ENCODE measurements around the gene LETMD1.
"Not testable (repeated sequence)": the region's sequence is repeated elsewhere in the genome, so short reads cannot be mapped to it uniquely, and the experiment has no call there.

Gene LETMD1, protein sequence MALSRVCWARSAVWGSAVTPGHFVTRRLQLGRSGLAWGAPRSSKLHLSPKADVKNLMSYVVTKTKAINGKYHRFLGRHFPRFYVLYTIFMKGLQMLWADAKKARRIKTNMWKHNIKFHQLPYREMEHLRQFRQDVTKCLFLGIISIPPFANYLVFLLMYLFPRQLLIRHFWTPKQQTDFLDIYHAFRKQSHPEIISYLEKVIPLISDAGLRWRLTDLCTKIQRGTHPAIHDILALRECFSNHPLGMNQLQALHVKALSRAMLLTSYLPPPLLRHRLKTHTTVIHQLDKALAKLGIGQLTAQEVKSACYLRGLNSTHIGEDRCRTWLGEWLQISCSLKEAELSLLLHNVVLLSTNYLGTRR

DNA sequence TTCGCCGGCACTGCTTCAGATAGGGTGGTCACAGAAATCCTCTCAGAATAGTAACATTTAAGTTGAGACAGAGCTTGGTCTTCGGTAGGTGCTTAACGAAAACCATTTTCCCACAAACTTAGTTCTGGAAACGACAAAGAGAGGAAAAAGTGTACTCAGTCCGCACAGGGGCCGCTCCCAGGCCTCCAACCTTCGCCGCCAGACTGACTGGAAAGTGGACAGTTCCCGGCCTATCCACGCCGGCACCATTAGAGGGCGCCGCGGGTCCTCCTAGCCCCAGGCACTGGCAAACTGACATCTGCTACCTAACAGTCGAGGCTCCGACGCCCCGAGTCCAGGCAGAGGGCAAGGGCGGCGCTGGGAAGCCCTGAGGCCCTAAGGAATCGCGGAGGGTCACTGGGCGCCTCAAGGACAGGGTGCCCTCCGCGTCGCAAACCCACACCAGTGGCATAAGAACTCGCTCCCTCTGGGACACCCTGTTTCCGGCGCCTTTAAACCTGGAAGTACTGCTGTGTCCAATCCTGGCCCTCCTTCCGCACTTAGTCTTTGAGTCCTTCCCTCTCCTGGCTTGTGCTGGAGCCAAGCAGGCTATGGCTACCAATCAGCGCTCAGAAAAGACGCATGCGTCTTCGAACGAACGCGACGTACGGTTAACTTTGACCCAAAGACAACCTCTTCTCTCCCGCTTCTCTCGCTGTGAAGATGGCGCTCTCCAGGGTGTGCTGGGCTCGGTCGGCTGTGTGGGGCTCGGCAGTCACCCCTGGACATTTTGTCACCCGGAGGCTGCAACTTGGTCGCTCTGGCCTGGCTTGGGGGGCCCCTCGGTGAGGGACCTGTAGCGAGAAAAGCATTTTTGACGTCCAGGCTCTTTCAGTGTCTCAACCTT is at the start of gene LETMD1:
Gene LETMD1 (plus strand): TSS at position 673 of the 886 bp plus-strand sequence. CDS start 30 bp downstream, at position 703.
- DNase-seq: peak; percentile 95

DNA sequence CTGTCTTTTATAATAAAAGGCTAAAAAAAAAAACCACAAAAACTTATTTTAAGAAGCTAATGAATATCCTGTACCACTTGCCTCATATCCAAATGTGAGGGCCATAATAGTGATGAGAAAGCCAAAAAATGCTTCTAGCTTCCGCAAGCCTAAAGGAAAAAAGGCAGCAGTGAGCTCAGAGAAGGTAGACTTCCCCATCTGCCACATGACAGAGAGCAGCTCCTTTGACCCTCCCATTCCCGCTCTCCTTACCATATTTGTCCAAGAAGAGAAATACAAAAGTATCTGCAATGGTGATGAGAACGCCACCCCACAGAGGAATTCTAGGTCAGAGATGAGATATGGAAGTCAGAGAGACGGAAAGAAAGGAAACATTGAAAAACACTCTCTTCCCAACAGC is 49.0 kb upstream of the LETMD1 start:
- no peak for DNase-seq

DNA sequence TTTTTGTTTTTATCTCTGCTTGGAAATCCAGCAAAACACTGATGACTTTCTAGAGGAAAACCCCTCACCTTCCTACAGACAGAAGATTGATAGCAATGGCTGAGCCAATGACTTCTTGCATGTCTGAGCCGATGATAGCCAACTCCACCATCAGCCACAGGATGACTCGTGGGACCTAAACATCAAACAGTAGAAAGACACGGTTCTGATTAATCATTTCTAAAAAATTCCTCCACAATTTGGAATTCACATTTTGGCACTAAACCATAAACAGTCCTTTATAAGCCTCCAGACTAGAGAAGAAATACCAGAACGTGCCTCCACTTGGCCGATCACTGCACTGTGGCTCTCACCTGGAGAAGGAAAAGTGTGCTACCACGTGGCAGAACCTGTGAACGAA is 47.9 kb upstream of the LETMD1 start:
- no peak for DNase-seq

DNA sequence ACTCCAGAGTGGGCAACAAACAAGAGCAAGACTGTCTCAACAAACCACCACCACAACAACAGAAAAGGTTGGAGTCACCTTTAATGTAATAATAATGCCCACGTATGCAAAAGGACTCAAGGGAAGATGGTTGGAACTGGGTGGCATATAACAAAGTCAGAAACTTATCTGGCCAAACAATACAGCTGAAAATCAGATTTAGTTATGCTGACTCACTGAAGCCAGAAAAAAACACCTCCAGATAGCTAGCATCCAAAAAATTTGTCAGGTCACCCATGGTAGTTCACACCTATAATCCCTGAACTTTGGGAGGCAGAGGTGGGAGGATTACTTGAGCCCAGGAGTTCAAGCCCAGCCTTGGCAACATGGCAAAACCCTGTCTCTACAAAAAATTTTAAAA is 46.3 kb upstream of the LETMD1 start:
- no peak for DNase-seq

DNA sequence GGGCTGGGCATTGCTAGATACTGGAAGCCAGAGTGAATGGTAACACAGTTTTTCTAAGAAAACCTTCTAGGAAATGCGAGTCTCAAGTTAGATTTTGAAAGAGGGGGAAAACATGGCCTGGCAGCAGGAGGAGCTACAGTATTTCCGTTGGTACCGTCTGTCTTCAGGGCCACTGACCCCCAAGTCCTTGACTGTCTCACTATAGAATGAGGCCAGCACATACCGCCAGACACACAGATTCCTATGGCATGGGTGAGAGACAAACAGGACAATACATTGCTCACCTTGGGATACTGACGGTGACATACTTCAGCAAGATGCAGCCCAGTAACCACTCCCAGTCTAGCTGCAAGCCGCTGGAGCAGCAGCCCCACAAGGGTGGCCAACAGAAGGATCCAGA is 43.6 kb upstream of the LETMD1 start:
- no peak for DNase-seq

DNA sequence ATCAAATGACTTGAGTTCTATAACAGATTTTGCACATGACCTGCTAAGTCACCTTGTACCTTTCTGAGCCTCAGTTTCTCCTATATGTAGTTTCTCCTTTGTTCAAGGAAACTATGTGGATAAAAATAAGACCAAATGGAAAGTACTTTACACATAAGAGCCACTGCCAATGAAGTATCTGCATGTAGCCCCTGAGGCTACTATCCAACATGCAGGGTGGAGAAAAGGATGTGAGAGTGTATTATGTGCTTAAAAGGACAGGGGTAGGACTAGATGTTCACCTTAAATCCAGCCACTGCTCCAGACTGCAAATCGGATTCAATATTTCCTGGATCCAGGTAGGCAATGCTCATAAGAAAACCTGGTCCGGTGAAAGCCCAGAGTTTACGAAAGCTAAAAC is 43.1 kb upstream of the LETMD1 start:
- no peak for DNase-seq

DNA sequence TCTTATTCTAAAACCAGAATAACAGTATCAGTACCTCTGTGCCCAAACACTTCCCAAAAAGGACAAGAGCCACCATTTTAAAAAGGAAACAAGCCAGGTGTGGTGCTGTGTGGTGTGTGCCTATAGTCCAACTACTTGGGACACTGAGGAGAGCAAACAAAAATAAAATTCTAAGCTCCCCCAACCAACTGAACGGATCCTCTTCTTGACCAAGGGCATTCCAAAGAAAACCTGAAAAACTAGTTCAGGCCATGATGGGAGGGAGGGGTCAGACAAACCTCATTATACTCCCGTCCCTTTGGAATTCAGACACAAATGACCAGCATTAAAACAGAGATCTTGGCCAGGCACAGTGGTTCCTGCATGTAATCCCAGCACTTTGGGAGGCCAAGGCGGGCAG is 42.5 kb upstream of the LETMD1 start:
- DNase-seq: no peak

DNA sequence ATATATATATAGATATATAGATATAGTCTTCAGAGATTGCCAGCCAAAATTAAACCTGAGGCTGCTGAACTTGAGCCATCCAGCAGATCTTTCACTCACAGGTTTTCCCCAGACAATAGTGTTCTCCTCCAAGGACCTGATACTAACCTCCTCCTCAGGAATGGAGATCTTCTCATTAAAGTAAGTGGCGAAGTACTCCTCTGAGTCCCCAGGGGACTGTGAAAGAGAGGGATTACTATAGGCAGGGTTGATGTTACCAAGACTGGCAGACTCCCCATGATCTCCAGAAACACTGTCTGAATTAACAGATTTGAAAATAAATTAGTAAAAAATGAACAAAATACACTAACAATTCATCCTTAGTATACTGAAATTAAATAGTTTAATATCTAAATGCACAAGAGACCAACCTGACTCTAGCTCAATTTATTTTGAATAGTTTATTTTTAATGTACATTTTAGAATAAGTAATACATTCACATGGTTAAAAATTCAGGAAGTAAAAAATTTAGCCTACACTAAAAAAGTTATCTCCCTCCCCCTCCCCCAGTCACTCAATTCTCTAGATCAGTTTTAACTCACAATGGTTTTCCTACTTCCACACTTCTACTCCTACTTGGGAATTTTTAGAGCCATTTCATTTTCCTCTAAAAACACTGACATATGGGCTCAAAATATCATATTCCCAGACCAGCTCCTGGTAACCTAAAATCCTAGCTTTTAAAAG is 39.6 kb upstream of the LETMD1 start:
- DNase-seq: no peak

DNA sequence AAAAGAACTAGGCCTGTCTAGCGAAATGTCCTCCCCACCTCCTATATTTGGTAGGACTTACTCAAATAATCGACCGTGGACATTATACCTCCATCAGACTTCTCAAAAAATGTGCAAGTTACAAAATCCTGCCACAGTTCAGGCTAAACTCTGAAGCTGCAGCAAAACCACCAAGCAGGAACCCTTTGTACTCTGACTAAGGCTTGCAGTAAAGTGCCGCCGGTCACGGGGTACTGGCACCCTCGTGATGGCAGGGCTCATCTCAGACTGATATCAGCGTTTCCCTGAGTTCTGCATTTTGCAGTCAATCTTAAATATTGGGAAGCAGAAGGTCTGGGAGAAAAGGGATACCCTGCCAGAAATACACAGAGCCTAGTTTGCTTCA is 39.1 kb upstream of the LETMD1 start:
- peak; percentile 65 for DNase-seq

DNA sequence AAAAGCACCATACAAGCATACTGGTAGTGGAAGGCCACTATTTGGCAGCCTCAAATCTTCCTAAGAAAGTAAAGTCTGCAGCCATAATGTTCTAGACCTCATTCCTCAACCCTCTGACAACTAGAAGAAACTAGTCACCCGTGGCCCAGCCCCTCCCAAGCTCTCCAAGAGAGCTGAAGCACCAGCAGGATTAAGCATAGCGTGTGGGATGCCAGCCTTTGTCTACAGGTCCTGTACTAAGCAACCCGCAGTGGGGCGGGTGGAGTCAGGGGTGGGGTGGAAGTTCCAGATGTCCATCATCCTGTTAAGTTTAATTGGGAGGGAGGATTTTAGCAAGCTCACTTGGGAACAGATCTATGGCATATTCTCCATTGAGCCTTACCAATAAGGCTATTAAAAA is 36.2 kb upstream of the LETMD1 start:
- DNase-seq: no peak

DNA sequence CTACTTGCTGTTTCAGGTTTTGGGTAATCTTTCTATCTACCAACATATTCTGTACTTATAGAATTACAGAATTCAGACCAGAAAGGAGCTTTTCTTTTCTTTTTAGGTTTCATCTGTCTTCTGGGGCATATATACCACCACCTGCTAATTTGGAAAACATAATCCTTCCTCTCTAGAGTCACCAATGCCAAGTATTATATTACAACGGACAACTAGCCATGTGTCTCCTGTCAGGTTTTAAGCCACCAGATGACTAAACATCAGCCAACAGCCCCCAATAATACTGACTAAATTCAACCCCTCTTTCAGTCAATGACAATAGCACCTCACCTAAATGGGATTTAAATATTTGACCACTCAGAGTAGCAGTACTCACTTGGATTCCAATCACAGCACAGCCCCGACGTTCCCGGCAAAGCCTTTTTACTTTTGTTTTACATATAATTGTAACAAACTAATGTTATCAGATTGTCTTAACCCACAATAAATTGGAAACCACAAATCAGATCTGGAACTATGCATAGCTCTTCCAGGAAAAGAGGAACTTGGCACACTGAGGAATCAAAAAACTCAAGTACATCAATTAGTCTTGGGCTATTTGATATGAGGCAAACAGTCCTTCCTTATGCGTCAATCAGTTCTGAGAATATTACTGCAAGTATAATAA is 35.4 kb upstream of the LETMD1 start:
- DNase-seq: no peak

DNA sequence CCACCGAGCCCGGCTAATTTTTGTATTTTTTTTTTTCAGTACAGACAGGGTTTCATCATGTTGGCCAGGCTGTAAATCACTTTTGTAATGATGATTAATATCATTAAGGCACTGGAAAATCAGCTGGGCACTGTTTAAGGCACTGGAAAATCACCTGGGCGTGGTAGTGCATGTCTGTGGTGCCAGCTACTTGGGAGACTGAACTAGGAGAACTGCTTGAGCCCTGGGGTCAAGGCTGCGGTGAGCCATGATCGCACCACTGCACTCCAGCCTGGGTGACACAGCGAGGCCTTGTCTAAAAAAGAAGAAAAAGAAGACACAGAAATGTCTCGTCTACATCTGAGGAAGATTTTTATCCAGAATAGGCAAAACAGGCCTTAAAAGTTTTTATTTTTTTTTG is 34.7 kb upstream of the LETMD1 start:
- no peak for DNase-seq

DNA sequence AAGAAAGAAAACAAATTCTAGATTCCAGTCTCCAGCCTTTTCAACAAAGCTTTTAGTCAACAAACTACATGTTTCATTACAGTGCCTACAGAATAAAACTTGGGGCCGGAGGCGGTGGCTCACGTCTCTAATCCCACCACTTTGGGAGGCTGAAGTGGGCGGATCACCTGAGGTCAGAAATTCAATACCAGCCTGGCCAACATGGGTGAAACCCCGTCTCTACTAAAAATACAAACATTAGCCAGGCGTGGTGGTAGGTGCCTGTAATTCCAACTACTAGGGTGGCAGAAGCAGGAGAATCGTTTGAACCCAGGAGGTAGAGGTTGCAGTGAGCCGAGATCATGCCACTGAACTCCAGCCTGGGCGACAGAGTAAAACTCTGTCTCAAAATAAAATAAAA is 33.7 kb upstream of the LETMD1 start:
- DNase-seq: not testable (repeated sequence)

DNA sequence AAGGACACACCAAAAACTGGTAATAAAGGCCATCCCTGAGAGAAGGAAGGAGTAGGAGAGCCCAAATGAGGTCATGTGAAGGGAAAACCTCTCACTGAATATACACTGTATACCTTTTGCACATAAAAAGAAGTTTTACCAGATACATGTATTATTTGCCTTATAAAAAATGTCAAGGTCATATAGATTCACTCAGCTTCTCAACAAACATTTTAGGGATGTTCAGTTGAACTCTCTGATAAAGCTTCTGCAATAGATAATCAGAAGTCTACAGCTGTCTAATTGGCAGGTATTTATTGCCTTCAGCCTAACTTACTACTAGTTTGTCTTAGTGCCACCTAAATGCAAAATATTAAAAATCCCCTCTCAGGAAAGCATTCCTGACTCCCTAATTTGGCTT is 30.7 kb upstream of the LETMD1 start:
- DNase-seq: no peak

DNA sequence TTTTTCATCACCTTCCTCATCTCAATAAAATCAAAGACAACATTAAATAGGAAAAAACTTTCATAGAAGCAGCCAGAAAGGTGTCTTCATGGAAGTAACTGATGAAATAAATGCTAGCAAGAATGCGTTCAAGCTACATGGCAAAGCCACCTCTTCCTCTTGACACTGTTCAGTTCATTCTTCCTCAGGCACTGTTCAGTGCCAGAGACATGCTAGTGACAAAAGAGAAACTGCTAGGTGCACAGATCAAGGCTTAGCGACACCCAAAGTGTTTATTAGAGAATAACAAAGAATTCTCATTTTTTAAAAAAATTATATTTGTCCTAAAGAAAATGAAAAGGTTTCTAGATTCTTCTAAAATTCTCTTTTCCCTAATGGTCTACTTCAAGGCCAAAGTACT is 29.2 kb upstream of the LETMD1 start:
- DNase-seq: no peak

DNA sequence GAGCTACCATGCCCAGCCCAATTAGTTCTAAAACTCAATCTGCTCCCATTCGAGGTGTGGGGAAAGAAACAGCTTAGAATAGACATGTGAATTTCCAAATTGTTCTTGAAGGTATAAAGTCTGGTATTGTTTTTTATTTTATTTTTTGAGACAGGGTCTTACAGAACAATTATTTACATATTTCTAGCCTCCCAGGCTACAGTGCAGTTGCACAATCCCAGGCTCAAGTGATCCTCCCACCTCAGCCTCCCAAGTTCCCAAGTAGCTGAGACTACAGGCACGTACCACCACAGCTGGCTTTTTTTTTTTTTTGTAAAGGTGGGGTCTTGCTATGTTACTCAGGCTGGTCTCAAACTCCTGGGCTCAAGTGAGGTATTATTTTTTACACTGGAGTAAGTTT is 28.2 kb upstream of the LETMD1 start:
- DNase-seq: no peak

DNA sequence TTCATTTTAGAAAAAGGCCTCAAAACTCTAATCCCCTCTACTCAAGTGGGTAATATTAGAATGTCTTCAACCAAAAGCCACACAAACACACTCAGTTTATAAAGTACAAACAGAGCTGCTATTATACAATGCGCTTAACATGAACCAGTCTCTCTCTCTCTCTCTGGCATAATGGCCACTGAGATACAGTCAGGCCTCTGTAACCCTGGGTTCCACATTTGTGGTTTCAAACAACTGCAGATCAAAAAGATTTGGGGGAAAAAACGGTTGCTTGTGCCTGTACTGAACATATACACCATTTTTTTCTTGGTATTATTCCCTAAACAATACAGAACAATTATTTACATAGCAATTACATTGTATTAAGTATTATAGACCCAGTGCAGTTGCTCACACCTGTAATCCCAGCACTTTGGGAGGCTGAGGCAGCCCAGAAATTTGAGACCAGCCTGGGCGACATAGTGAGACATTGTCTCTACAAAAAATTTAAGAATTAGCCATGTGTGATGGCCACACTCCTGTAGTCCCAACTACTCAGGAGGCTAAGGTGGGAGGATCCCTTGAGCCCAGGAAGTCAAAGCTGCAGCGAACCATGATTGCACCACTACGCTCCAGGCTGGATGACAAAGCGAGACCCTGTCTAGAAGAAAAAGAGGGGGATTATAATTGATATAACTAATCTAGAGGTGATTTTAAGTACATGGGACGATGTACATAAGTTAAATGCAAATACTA is 27.5 kb upstream of the LETMD1 start:
- DNase-seq: no peak

DNA sequence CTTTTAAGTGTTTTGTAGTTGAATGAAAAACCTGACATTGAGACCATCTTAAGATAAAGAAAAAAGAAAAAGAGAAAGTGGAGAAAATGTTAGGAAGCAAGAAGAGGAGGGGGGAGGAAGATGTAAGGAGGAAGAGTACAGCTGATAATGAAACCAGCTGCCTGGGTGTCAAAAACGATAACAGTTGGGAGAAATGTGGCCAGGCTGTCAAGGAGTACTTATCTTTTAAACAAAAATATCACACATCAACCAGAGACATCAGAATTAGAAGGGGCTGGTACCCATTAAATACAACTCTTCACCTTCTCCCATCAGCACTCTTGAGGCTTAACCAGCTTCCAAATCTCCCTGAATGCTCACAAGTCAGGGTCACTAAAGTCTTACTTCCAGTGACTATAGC is 26.4 kb upstream of the LETMD1 start:
- no peak for DNase-seq

DNA sequence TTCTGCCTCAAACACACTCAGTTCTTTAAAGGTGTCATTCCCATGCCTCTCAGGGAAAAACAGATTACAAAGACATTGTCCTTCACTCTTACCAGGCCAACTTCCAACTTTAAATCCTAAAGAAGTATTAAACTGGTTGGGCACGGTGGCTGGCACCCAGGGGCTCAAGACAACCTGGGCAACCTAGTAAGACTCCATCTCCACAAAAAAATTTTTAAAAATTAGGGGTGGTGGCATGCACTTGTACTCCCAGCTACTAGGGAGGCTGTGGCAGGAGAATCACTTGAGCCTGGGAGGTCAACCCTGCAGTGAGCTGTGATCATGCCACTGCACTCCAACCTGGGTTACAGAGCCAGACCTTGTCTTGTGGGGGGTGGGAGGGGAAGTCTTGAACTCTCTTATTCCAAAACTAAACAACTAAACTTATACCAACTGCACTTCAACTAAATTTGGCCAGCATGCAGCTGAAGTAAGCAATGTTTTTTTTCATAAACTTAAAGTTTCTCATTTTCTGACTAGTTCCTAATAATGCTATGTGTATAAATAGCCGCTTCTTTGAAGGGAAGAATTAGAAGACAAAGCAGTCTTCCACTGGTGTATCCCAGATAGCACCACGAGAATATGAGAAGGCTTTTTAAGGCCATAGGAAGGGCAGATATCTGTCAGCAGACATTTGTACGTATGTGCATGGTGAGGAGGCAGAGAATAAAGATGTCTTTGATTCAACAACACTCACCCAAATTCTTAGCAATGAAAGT is 24.3 kb upstream of the LETMD1 start:
- no peak for DNase-seq

DNA sequence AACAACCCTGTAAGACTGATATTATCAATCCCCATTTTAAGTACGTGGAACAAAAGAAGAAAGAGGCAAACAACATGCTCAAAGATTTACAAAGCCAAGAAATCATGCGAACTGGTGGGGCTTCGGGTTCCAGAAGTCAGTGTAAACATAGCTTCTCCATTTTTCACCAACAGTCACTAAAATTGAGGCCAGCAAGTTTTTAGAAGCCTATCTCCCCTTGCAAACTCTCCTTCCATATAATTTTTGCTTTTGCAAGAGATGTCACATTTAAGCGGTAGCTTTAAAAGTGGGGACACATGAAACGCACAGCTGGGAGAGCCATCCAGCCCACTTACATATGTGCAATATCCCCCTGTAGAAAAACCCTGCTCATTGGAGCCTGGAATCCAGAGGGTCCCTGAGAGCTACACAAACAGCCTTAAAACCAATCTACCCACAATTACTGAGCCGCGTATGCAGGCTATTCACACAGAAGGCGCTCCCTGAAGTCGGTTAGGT is 22.7 kb upstream of the LETMD1 start:
- DNase-seq: no peak

All from activated CD8-positive, alpha-beta memory T cell treated with anti-CD3 and anti-CD28 coated beads for 24 hours (primary cell).